ENCODE data around the gene UNC5B.

DNA sequence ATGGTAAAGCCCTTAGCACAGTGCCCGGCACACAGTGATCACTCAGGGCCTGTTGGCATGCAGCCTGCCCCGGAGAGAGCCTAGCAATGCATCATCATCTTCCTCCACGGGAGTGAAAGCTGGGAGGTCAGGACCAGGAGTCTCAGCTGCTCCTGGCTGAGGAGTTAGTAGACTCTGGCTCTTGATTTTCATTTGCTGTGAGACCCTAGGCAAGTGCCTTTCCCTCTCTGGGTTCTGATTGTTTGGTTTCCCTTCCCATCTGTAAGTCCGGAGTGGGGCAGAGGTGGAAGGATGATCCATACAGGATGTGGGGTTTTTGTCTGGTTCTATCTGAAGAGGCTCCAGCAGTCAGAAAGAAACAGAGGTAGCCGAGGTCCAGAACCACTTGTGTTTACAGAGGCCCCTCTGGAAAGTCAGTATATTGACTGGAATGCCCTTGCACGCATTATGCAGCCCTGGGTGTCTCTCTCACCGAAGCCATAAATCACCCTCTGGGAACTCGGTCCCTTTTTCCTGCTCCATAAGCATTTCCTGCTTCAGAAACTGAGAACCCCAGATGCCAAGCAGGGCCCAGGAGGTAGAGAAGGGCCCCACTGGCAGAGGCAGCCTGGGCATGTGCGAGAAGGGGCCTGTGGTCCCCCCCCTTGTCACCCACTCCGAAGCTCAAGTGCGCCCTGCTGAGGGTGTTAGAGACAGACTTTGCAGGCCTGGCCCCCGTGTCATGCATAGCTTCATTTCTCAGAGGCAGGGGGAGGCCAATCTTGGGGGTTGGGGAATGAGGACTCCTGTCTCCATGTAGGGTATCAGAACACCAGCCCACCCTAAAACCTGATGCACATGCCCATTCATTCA is 8.5 kb downstream of the UNC5B start:
- TF ChIP-seq, protein P1, sequence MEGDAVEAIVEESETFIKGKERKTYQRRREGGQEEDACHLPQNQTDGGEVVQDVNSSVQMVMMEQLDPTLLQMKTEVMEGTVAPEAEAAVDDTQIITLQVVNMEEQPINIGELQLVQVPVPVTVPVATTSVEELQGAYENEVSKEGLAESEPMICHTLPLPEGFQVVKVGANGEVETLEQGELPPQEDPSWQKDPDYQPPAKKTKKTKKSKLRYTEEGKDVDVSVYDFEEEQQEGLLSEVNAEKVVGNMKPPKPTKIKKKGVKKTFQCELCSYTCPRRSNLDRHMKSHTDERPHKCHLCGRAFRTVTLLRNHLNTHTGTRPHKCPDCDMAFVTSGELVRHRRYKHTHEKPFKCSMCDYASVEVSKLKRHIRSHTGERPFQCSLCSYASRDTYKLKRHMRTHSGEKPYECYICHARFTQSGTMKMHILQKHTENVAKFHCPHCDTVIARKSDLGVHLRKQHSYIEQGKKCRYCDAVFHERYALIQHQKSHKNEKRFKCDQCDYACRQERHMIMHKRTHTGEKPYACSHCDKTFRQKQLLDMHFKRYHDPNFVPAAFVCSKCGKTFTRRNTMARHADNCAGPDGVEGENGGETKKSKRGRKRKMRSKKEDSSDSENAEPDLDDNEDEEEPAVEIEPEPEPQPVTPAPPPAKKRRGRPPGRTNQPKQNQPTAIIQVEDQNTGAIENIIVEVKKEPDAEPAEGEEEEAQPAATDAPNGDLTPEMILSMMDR (IDR thresholded peaks at IDR 0.05): no peak
- no peak for TF ChIP-seq POLR2A (IDR thresholded peaks at IDR 0.05)
